Sigmoid colon (tissue), 7 donors: ENCODE measurements around the gene TNC. TPM values are rescaled to one million over a fixed set of nuclear protein-coding genes. Genes with fewer than 3 reads are reported as not detected.

Source experiments
- DNase-seq: peaks from one replicate; pipeline ENCODE4 v3.0.0-alpha.2; 2019
- H3K27ac ChIP-seq, 4 donors: fragments of 200-600 bp; sonication (generic); one replicate each; pipeline ENCODE4 v1.5.1; 2016 to 2019; ENCODE audit warnings: mild to moderate bottlenecking in 1 of 4
- H3K27me3 ChIP-seq, 3 donors: fragments of 200-600 bp; sonication (generic); one replicate each; pipeline ENCODE4 v1.5.1; 2019; ENCODE audit warnings: mild to moderate bottlenecking in 1 of 3
- H3K36me3 ChIP-seq, 4 donors: fragments of 200-600 bp; sonication (generic); one replicate each; pipeline ENCODE4 v1.5.1; 2016 to 2019
- H3K4me1 ChIP-seq, 4 donors: fragments of 200-600 bp; sonication (generic); one replicate each; pipeline ENCODE4 v1.5.1; 2017 to 2019
- H3K4me3 ChIP-seq, 4 donors: fragments of 200-600 bp; sonication (generic); one replicate each; pipeline ENCODE4 v1.5.1; 2017 to 2019; ENCODE audit warnings: mild to moderate bottlenecking in 2 of 4, moderate library complexity in 1 of 4
- H3K9me3 ChIP-seq, 4 donors: fragments of 200-600 bp in 3 of 4; sonication (generic) in 3 of 4; one replicate each; pipeline versions ENCODE4 v1.5.1 to v1.6.1; 2013 to 2019
- CTCF ChIP-seq, 4 experiments: fragments of 450-650 bp in 3 of 4; fragments of 200-600 bp in 1 of 4; IDR thresholded peaks; one replicate each; pipeline ENCODE4 v1.5.1; 2016 to 2019; ENCODE audit warnings: antibody characterized with exemption in 4 of 4, mild to moderate bottlenecking in 3 of 4, moderate library complexity in 2 of 4
- EP300 ChIP-seq, 4 donors: sonication (generic); formaldehyde crosslinking; IDR thresholded peaks; one replicate each; pipeline ENCODE4 v1.6.1; 2017; ENCODE audit warnings: antibody characterized with exemption in 4 of 4
- POLR2A ChIP-seq, 2 donors: fragments of 450-650 bp; IDR thresholded peaks; one replicate each; pipeline ENCODE4 v1.6.1; 2016; ENCODE audit warnings: antibody characterized with exemption in 2 of 2, mild to moderate bottlenecking in 2 of 2, moderate library complexity in 2 of 2
- POLR2AphosphoS5 ChIP-seq, 4 donors: sonication (generic); formaldehyde crosslinking; IDR thresholded peaks; one replicate each; pipeline ENCODE4 v1.6.1; 2017; ENCODE audit warnings: antibody characterized with exemption in 4 of 4
- WGBS, 2 donors: extraction: QIAGEN DNeasy Blood & Tissue Kit; methylation state at CpG; one replicate each; pipeline ENCODE4 v1.1.7; 2013; 5-methylcytosine and 5-hydroxymethylcytosine counted together
- intact Hi-C: fragments of 100-400 bp; cut with DNase I; formaldehyde crosslinking; loops from one replicate; pipeline ENCODE4 v1.15.1; 2023
- polyA plus RNA-seq, 3 donors: library from polyadenylated mRNA; stranded (reverse); fragments of 200-250 nt; gene quantifications; one replicate each; pipeline ENCODE4 v1.2.3, GENCODE V29; 2013
- total RNA-seq, 4 donors: library from RNA; depleted of rRNA; stranded (reverse); fragments of >200 nt; gene quantifications; one replicate each; pipeline ENCODE4 v1.1.0, GENCODE V29; 2016
- donor health status: healthy with polysubstance abuse.
- donor health status: Bipolar disorder and iron deficiency.
- donor health status: healthy.

The TNC gene
- total and polyA plus RNA-seq, 7 donors, result 0.69 to 742 (median 127) TPM

- TF ChIP-seq CTCF (IDR thresholded peaks at IDR 0.05), result peak in 3 of 4 experiments; percentile 39 to 68 (median 58)
- no peak for TF ChIP-seq EP300 (IDR thresholded peaks at IDR 0.05)
- no peak overlapping the region for H3K4me3 ChIP-seq
- no peaks in the 10 kb centered on the region for H3K9me3 ChIP-seq
- peak overlapping the region in 1 of 4 donors; percentile 90 for H3K27ac ChIP-seq
- 72 to 84% methylated on average over 4 of the region's 4 CpGs for WGBS, 2 donors
- peaks cover 0 to 61% (median 47%) of the 10 kb centered on the region in 4 donors for H3K4me1 ChIP-seq
- no peaks in the 10 kb centered on the region for H3K27me3 ChIP-seq
- peaks cover 0 to 4% (median 1%) of the 10 kb centered on the region in 4 donors for H3K36me3 ChIP-seq
- no peak for DNase-seq
- intact Hi-C loops, result loop anchor here (2.0 to 10.0 kb wide), 7 partner anchors 132 to 673 kb away; no protein-coding TSS in a partner anchor
These were observed 102.8 kb downstream of the TNC start for GRCh38 chr9:115015018-115015635.

GRCh38 chr9:115014438-115014837, 103.5 kb downstream of the TNC start:
- intact Hi-C loops, result loop anchor here (1.0 to 10.0 kb wide), 6 partner anchors 275 to 607 kb away; partner anchors contain the start of gene TEX48
- WGBS, 2 donors, result 52 to 75% methylated on average over 3 of the region's 3 CpGs

GRCh38 chr9:115013998-115014397, 104.0 kb downstream of the TNC start:
- Histone ChIP-seq H3K27me3 (no peaks in the 10 kb centered on the region), H3K4me3 (no peak overlapping the region), H3K4me1 (peaks cover 0 to 52% (median 37%) of the 10 kb centered on the region in 4 donors), H3K27ac (no peak overlapping the region), H3K9me3 (no peaks in the 10 kb centered on the region), H3K36me3 (no peaks in the 10 kb centered on the region)
- intact Hi-C loops, result loop anchor here (1.0 to 10.0 kb wide), 6 partner anchors 275 to 607 kb away; partner anchors contain the start of gene TEX48
- TF ChIP-seq CTCF (IDR thresholded peaks at IDR 0.05), result peak; percentile 66 to 81 (median 76)
- TF ChIP-seq EP300 (IDR thresholded peaks at IDR 0.05), result no peak
- no peak for TF ChIP-seq POLR2AphosphoS5 (IDR thresholded peaks at IDR 0.05)
- 0 to 3% methylated on average over 3 of the region's 3 CpGs for WGBS, 2 donors
- peak; percentile 89 for DNase-seq

More at GRCh38 chr9:115014438-115014837, 103.5 kb downstream of the TNC start:
- Histone ChIP-seq H3K36me3 (no peaks in the 10 kb centered on the region), H3K4me1 (peaks cover 0 to 56% (median 42%) of the 10 kb centered on the region in 4 donors), H3K4me3 (no peak overlapping the region), H3K27me3 (no peaks in the 10 kb centered on the region), H3K9me3 (no peaks in the 10 kb centered on the region), H3K27ac (no peak overlapping the region)
- TF ChIP-seq POLR2A (IDR thresholded peaks at IDR 0.05) (no peak), POLR2AphosphoS5 (IDR thresholded peaks at IDR 0.05) (no peak), CTCF (IDR thresholded peaks at IDR 0.05) (no peak), EP300 (IDR thresholded peaks at IDR 0.05) (no peak)
- no peak for DNase-seq

- WGBS, 2 donors, result 84 to 88% methylated on average over 3 of the region's 3 CpGs
- Histone ChIP-seq H3K27ac (no peak overlapping the region), H3K4me3 (no peak overlapping the region), H3K4me1 (peaks cover 0 to 38% (median 23%) of the 10 kb centered on the region in 4 donors), H3K9me3 (no peaks in the 10 kb centered on the region), H3K27me3 (no peaks in the 10 kb centered on the region), H3K36me3 (no peaks in the 10 kb centered on the region)
- intact Hi-C loops, result loop anchor here (5.0 to 10.0 kb wide), 4 partner anchors 330 to 605 kb away; partner anchors contain the start of gene TEX48
- no peak for DNase-seq
- no peak for TF ChIP-seq POLR2A (IDR thresholded peaks at IDR 0.05)
- TF ChIP-seq POLR2AphosphoS5 (IDR thresholded peaks at IDR 0.05), result no peak
- no peak for TF ChIP-seq EP300 (IDR thresholded peaks at IDR 0.05)
- no peak for TF ChIP-seq CTCF (IDR thresholded peaks at IDR 0.05)
These were observed 105.5 kb downstream of the TNC start for GRCh38 chr9:115012486-115012885.
